HL-60/S4 treated with phorbol 12-myristate 13-acetate at 8.2 ng/mL for 4 days and 3 days (cell line): ENCODE results near the gene SOX13.

ENCODE experiments used
- in situ Hi-C: fragments of 300-500 bp; cut with MboI; formaldehyde crosslinking; loops from 2 replicates; pipeline ENCODE4 v1.15.0; 2022; ENCODE audit warnings: low sequenced_read_pairs

Gene SOX13

GRCh38 chr1:204105131-204105515, 32.2 kb downstream of the SOX13 start:
- in situ Hi-C loops: no loop called here

DNA sequence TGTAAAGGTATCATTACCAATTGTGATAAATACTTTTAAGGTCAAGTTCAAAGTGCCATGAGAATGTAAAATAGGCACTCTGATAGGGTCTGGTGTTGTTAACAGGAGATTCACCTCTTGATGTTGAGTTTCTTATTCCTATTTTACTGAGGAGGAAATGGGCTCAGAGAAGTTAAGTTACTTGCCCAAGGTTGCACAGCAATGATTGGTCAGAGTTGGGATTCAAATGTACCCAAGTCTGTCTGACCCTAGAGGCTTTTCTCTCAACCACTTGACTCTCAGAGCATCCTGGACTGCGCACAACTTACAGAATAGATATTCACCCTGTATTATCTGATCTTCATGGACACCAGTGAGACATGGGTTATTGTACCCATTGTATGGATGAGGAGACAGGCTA, 33.9 kb downstream of the SOX13 start:
- in situ Hi-C loops: no loop called here

DNA sequence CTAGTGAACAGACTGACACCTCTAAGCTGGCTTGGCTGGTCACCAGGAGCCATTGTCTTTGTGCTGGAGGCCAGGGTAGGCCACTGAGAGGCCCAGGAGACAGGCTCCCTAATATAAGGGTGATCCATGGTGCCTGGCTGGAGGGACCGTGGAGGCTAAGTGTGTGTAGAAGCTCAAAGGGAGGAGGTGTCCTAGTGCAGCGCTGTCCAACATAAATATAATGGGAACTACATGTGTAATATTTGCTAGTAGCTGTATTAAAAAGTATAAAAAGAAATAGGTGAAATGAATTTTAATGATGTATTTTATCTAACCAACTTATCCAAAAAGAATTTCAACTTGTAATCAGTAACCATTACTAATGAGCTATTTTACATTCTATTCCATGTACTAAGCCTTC, 35.0 kb downstream of the SOX13 start:
- in situ Hi-C loops: no loop called here

DNA sequence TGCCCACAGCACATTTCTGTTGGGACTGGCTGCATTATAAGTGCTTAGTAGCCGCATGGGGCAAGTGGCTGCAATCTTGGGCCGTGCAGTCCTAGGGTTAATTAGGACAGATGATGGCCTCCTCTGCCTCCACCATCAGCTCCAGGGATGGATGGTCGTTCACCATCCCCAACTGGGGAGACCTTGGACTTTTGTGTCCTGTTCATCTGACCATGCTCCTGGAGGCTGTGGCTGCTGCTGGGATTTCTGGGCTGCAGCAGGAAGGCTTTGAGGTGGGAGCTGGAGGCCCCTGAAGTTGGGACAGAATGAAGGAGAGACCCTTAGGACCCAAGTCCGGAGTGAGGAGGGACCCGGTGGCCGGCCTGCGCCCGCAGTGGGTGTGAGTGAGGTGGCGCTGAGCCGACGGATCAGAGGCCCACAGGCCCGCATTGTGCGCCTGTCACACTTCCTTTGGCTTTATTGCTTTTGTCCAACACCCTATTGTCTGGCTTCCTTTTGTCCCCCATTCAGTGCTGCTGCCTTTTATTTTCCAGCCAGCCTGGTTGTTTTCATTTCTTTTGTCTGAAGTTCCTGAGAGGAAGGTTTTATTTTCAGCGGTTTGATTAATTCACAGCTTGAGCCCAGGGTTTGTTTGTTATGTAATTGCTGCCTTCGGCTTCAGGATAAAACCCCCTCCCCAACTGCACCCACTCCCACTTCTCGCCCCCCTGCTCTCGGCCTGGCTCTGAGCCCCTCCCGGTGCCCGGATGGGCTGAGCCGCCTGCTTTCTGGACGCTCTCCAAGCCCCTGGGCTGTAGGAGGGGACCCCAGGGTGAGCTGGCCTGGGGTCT, 35.6 kb downstream of the SOX13 start:
- in situ Hi-C loops: no loop called here

GRCh38 chr1:204110894-204111633, 38.1 kb downstream of the SOX13 start:
- in situ Hi-C loops: no loop called here

DNA sequence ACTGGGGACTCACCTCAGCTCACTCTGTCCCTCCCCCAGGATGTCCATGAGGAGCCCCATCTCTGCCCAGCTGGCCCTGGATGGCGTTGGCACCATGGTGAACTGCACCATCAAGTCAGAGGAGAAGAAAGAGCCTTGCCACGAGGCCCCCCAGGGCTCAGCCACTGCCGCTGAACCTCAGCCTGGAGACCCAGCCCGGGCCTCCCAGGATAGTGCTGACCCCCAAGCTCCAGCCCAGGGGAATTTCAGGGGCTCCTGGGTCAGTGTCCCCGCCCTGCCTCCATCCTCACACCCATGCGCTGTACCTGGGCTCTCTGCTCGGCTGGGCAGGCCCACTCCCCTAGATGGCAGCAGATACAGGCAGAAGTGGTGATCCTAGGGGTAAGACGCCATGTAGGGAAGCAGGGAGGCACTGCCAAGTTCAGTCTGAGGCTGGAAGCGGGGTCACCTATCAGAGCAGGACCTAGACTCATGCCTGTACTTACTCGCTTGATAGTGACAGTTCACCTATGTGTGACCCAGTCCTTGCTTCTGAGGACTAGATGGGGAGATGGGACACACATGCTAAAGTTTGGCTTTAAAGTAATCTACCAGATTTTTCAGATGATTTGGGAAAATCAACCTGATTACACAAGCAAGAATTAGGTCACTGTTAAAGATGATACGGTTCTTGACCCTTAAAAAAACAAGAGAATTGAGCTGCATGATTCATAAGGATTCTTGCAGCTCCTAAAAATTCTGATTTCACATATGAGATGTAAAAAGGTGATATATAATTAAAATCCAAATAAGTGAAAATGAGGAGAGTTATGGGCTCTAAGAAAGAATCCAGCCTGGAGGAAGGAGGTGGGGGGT, 40.2 kb downstream of the SOX13 start:
- in situ Hi-C loops: no loop called here

GRCh38 chr1:204113896-204114295, 41.0 kb downstream of the SOX13 start:
- in situ Hi-C loops: no loop called here

GRCh38 chr1:204114606-204115005, 41.7 kb downstream of the SOX13 start:
- in situ Hi-C loops: no loop called here

DNA sequence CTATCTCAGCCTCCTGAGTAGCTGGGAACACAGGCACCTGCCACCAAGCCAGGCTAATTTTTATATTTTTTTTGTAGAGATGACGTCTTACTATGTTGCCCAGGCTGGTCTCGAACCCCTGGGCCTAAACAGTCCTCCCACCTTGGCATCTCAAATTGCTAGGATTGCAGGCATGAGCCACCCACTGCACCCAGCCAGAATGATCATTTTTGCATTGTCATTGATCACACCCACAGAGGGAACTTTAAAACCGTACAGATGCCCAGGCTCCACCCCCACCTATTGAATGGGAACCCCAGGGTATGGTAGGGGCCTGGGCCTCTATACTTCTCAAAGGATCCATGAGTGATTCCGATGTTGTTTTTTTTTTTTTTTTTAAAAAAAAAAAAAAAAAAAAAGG, 42.2 kb downstream of the SOX13 start:
- in situ Hi-C loops: no loop called here

DNA sequence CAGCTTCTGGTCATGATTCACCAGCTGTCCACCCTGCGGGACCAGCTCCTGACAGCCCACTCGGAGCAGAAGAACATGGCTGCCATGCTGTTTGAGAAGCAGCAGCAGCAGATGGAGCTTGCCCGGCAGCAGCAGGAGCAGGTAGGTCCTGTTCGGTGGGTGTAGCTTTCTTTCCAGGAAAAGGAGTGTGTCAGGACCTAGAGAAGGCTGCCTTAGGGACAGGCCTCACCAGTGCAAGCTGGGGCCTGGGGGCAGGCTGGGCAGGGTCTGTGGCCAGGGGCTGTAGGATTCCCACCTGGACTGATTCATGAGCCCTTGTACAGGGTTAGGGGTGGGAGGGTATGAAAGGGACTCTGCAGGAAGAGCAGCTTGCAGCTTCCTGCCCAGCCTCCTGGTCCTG, 43.6 kb downstream of the SOX13 start:
- in situ Hi-C loops: no loop called here

- in situ Hi-C loops: no loop called here
These were observed 49.1 kb downstream of the SOX13 start for GRCh38 chr1:204121840-204122555.

GRCh38 chr1:204123376-204123775, 50.5 kb downstream of the SOX13 start:
- in situ Hi-C loops: no loop called here

GRCh38 chr1:204124639-204125038, 51.7 kb downstream of the SOX13 start:
- in situ Hi-C loops: loop anchor here (5.0 kb wide), 1 partner anchor 262 kb away; the partner anchor contains the start of gene SNRPE

DNA sequence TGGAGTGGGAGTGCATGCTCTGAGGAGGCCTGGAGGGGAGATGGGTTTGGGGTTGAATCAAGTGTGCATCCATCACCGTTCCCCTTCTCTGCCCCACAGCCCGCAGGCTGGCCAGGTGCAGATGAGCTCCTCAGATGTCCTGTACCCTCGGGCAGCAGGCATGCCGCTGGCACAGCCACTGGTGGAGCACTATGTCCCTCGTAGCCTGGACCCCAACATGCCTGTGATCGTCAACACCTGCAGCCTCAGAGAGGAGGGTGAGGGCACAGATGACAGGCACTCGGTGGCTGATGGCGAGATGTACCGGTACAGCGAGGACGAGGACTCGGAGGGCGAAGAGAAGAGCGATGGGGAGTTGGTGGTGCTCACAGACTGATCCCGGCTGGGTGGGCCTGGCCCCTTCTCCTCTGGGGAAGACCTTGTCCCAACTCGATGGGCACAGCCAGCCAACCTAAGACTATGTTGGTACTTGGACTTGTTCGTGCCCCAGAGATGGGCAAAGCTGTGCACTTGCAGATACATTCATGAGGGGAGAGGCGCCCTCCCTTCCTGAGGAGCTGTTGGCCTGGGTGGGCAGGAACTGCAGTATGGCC, 52.9 kb downstream of the SOX13 start:
- in situ Hi-C loops: loop anchor here (5.0 kb wide), 1 partner anchor 264 kb away; the partner anchor contains the start of gene SNRPE

- in situ Hi-C loops: loop anchor here (5.0 kb wide), 1 partner anchor 264 kb away; the partner anchor contains the start of gene SNRPE
These were observed 53.5 kb downstream of the SOX13 start for GRCh38 chr1:204126386-204126785.

GRCh38 chr1:204126956-204127355, 54.0 kb downstream of the SOX13 start:
- in situ Hi-C loops: loop anchor here (5.0 kb wide), 1 partner anchor 265 kb away; the partner anchor contains the start of gene SNRPE

- in situ Hi-C loops: loop anchor here (5.0 kb wide), 1 partner anchor 265 kb away; the partner anchor contains the start of gene SNRPE
These were observed 54.8 kb downstream of the SOX13 start for GRCh38 chr1:204127597-204128242.

DNA sequence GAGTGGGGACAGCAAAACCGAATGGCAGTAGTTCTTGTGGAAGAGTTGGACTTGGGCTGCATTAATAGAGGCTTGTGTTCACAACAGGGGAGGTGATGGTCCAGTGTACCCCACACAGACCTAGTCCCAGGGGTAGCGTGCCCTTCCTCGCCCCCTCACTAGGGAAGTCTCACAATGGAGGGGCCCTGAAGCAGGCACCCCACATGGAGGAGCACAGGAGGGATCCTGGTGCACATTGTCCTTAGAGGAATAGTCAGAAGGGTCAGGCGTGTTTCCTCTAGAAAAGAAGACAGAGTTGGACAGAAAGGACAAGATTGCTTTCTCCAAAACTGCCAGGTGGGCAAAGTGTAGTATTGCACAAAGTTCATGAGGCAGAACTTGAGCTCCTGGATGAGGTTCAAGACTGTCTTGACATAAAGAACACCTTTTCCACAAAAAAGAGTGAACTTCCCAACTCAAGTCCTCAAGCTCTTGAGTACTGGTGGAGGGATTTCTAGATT, 55.6 kb downstream of the SOX13 start:
- in situ Hi-C loops: loop anchor here (5.0 kb wide), 1 partner anchor 266 kb away; the partner anchor contains the start of gene SNRPE
